Mesangial cell (primary cell): ENCODE results near the gene MCFD2. TPM values are rescaled to one million over a fixed set of nuclear protein-coding genes. Genes with fewer than 3 reads are reported as not detected.

Experiments used
- total RNA-seq: library from RNA; depleted of rRNA; stranded (reverse); fragments of >200 nt; gene quantifications from 2 replicates; pipeline ENCODE4 v1.2.3, GENCODE V29; 2015

The MCFD2 gene
- 73.4 and 81.8 TPM in 2 replicates for total RNA-seq

DNA sequence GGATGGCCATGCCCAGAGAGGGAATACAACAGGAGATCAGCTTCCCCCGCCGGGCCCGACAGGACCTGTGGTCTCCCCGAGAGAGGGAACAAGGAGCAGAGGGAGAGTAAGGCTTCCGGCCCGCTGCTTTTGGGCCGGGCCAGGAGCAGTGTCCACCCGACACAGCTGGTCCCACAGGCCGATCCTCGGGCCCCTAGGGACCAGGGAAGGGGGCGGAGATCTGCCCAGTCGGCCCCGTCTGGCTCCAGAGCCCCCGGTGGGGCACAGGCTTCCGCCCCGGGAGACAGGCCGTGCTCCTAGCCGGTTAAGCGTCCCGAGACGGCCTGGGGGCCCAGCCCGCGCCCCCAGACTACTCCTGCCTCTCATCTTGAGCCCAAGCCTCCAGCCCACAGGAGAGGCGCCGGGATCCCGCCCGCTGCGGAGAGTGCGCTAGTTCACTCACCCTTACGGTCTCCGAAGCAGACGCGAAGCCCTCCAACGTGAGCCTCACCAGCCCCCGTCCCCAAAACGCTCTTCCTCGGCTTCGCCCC, at the start of gene MCFD2:
TSS of gene MCFD2 (minus strand) at position 526 of the 530 bp plus-strand sequence. CDS start 6,635 bp downstream, outside the sequence.

Other genes with a start within 250 kb of the MCFD2 start
- gene SOCS5, start 216.5 kb downstream of the MCFD2 start, total RNA-seq: 8.1 and 10.4 TPM in 2 replicates
- 13.2 and 18.7 TPM in 2 replicates for gene TTC7A, start 25.4 kb upstream of the MCFD2 start, total RNA-seq
- 0.98 TPM in 1 of 2 replicates, not detected in the other for gene STPG4, start 239.5 kb upstream of the MCFD2 start, total RNA-seq